Measurements from ENCODE around the gene TAAR2.

DNA sequence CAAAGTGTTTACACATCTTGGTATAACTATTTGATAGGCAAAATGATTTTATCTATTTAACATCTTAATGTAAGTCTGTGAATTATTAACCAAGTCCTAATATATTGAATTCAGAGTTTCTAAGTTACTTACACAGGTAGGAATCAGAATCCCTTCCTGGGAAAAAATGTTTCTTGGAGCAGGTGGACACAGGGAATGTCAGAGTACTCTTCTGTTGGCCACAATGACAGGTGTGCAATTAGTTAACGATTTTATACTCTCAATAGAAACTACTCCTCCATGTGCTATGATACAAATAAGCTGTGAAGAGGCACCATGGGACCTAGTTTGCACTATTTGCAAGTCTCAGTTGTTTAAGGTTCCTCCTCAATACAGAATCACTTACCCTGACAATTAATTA is 33.7 kb downstream of the TAAR2 start:
- TF ChIP-seq, protein P1, sequence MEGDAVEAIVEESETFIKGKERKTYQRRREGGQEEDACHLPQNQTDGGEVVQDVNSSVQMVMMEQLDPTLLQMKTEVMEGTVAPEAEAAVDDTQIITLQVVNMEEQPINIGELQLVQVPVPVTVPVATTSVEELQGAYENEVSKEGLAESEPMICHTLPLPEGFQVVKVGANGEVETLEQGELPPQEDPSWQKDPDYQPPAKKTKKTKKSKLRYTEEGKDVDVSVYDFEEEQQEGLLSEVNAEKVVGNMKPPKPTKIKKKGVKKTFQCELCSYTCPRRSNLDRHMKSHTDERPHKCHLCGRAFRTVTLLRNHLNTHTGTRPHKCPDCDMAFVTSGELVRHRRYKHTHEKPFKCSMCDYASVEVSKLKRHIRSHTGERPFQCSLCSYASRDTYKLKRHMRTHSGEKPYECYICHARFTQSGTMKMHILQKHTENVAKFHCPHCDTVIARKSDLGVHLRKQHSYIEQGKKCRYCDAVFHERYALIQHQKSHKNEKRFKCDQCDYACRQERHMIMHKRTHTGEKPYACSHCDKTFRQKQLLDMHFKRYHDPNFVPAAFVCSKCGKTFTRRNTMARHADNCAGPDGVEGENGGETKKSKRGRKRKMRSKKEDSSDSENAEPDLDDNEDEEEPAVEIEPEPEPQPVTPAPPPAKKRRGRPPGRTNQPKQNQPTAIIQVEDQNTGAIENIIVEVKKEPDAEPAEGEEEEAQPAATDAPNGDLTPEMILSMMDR (IDR thresholded peaks at IDR 0.05): no peak
- no peak for TF ChIP-seq POLR2A (IDR thresholded peaks at IDR 0.05)

All from adrenal gland (tissue), 5 donors.